K562 (cell line): ENCODE measurements around the gene IDUA. TPM values are rescaled to one million over a fixed set of nuclear protein-coding genes. Genes with fewer than 3 reads are reported as not detected.

Experiments used
- ARID1B ChIP-seq: fragments of 450-650 bp; IDR thresholded peaks from 2 replicates; pipeline ENCODE4 v1.6.1; 2016; ENCODE audit warnings: antibody characterized with exemption, mild to moderate bottlenecking, inconsistent platforms
- ESRRB ChIP-seq: fragments of 250-450 bp; sonication (Bioruptor Pico); IDR thresholded peaks from 2 replicates; pipeline ENCODE4 v1.5.0; 2020; ENCODE audit warnings: mild to moderate bottlenecking, moderate library complexity, borderline replicate concordance
- GATAD2A ChIP-seq: fragments of 450-650 bp; IDR thresholded peaks from 2 replicates; pipeline ENCODE4 v1.6.1; 2017
- PML ChIP-seq: IDR thresholded peaks from 2 replicates; pipeline ENCODE4 v1.6.1; 2012; ENCODE audit warnings: low read length, inconsistent platforms
- POLR3A ChIP-seq: IDR thresholded peaks from 2 replicates; pipeline ENCODE4 v1.6.1; 2011; ENCODE audit warnings: borderline replicate concordance, mild to moderate bottlenecking, moderate library complexity; ENCODE audit not compliant: insufficient read length, insufficient read depth; ENCODE audit errors: extremely low read depth
- RFX1 ChIP-seq: fragments of 450-650 bp; IDR thresholded peaks from 2 replicates; pipeline ENCODE4 v1.6.1; 2016; ENCODE audit warnings: mild to moderate bottlenecking, moderate library complexity
- SMARCB1 ChIP-seq: IDR thresholded peaks from 2 replicates; pipeline ENCODE4 v1.6.1; 2011; ENCODE audit warnings: improper control_type of control experiment, low read depth; ENCODE audit not compliant: insufficient read length
- THAP12 ChIP-seq: fragments of 250-450 bp; sonication (Bioruptor Pico); IDR thresholded peaks from 2 replicates; pipeline ENCODE4 v1.9.0; 2021; ENCODE audit warnings: mild to moderate bottlenecking, inconsistent platforms
- U2AF1 ChIP-seq: fragments of 200-400 bp; formaldehyde crosslinking; optimal IDR thresholded peaks from 2 replicates; pipeline ENCODE3; 2017; ENCODE audit warnings: mild to moderate bottlenecking, low read depth, low read length, moderate library complexity
- ZBTB26 ChIP-seq: fragments of 450-650 bp; formaldehyde crosslinking; IDR thresholded peaks from 2 replicates; pipeline ENCODE4 v1.4.0; 2022; ENCODE audit warnings: missing genetic modification characterization
- ZBTB33 ChIP-seq: sonication (generic); formaldehyde crosslinking; IDR thresholded peaks from 2 replicates; pipeline ENCODE4 v1.8.1; 2023; ENCODE audit warnings: mild to moderate bottlenecking, missing genetic modification reagents
- ZNF175 ChIP-seq: fragments of 200-800 bp; sonication (Bioruptor generic); IDR thresholded peaks from 2 replicates; pipeline ENCODE4 v1.6.1; 2016; ENCODE audit warnings: low read depth, mild to moderate bottlenecking, missing genetic modification characterization, missing compliant biosample characterization
- ZNF318 ChIP-seq, 2 experiments: fragments of 450-650 bp; IDR thresholded peaks; 2 replicates each; pipeline ENCODE4 v1.6.1; 2016; ENCODE audit warnings: mild to moderate bottlenecking in 2 of 2, borderline replicate concordance in 1 of 2, low read depth in 1 of 2, moderate library complexity in 1 of 2
- ZNF57 ChIP-seq: fragments of 450-650 bp; formaldehyde crosslinking; IDR thresholded peaks from 2 replicates; pipeline ENCODE4 v1.4.0; 2020; ENCODE audit warnings: mild to moderate bottlenecking, moderate library complexity
- polyA plus RNA-seq, 8 experiments: library from polyadenylated mRNA; depleted of rRNA in 4 of 8; stranded (reverse) in 5 of 8; unstranded in 3 of 8; fragments of >200 nt; fragmentation: Nextera tagmentation in 2 of 8; fragmentation: Illumina TruSeq in 1 of 8; extraction: Ambion mirVana in 2 of 8; extraction: Trizol in 1 of 8; gene quantifications; 2 replicates each; pipeline versions ENCODE4 v1.2.1 to v1.2.3, GENCODE V29; 2011 to 2014; ENCODE audit warnings: inconsistent platforms in 1 of 8, missing spikeins in 1 of 8
- total RNA-seq, 7 experiments: library from RNA; depleted of rRNA in 6 of 7; stranded (reverse); fragments of >200 nt in 6 of 7; fragmentation: Illumina TruSeq in 2 of 7; extraction: Trizol in 2 of 7; gene quantifications; 2 replicates each; pipeline versions ENCODE4 v1.2.1 to v1.2.3, GENCODE V29; 2011 to 2021; ENCODE audit warnings: low replicate concordance in 1 of 7

IDUA gene
- total and polyA plus RNA-seq, 9 of the 15 experiments (the other 6 are each of a cell fraction or from before 2014, with no cell fraction given): 0.04 to 16.1 (median 1.2) TPM

GRCh38 chr4:985123-985830, 1.6 kb upstream of the IDUA start (continued):
- TF ChIP-seq ZNF318 (IDR thresholded peaks at IDR 0.05; ENCODE audit: borderline replicate concordance in 1 of 2, low read depth in 1 of 2) (no peak), THAP12 (no peak), ZNF57 (CRISPR knock-in tag) (no peak), ZBTB33 (CRISPR knock-in tag) (no peak), ZNF175 (CRISPR knock-in tag) (no peak), GATAD2A (no peak), POLR3A (peak; percentile 4), ESRRB (no peak), U2AF1 (no peak), ARID1B (no peak), RFX1 (no peak), ZBTB26 (CRISPR knock-in tag) (no peak), PML (no peak), SMARCB1 (no peak)
